Measurements from ENCODE around the gene DISC1.
"Not testable (repeated sequence)": the region's sequence is repeated elsewhere in the genome, so short reads cannot be mapped to it uniquely, and the experiment has no call there.

Gene DISC1

GRCh38 chr1:231735941-231736340 is 109.4 kb downstream of the DISC1 start:
- no peak for DNase-seq

DNA sequence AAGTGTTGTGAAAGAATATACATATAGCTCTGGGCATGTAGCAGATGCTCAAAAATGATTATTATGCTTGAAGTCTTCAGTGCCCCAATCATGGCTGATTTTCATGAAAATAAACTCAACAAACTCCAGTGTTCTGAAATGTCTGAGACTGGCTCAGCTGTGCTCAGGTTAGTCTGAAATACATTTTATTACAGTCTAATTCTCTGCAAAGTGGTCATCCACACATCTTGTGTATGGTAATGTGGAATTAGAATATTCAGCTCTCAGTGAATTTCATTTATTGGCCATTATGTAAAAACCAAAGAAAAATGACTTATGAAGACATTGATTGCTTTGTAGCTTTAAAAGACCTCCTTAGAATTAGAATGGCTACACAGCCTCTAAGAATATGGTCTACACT is 109.9 kb downstream of the DISC1 start:
- no peak for DNase-seq

DNA sequence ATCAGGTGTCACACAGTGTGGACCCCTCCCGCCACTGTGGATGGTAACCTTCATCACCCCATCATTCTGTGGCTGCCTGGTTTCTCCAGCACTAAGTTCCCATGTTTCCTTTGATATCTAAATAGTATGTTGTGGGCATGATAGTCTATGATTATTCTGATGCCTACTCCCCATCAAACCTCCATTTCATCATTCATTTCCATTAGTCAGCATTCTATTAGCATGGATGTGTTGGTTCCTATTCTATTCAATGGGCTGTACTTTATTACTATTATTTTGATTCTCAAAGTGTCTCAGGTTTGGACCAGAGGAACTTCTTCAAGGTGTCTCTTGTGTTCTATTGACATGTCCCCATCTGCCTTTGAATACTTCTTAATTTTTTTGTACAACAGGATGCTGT is 112.0 kb downstream of the DISC1 start:
- no peak for DNase-seq

GRCh38 chr1:231743966-231744365 is 117.4 kb downstream of the DISC1 start:
- DNase-seq = no peak

- peak; percentile 58 for DNase-seq
Measured at GRCh38 chr1:231748760-231749415, 122.3 kb downstream of the DISC1 start.

- no peak for DNase-seq
Measured at GRCh38 chr1:231750296-231750695, 123.7 kb downstream of the DISC1 start.

DNA sequence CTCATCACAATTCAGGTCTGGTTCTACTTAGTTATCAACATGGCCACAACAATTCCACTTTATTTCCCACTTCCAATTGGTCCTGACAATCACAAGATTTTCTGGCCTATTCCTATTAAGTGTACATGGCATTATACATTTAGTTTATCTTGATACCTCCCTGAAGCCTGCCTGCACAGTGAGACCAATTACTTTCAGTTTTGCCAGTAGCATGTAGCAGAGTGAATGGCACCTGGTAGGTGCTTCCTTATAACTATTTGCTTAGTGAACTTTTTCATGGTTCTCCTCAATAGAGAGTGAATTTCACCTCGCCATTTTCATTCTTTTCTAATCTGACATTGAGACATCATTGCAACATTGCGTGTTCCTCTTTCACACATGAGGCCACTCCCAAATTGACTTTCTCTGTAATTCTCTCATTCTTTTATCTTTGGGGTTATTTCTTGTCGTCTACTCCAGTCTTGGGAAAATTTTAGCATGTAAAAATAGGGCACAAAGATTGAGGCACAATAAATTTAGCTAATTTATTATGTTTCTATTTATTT is 124.3 kb downstream of the DISC1 start:
- DNase-seq = no peak

DNA sequence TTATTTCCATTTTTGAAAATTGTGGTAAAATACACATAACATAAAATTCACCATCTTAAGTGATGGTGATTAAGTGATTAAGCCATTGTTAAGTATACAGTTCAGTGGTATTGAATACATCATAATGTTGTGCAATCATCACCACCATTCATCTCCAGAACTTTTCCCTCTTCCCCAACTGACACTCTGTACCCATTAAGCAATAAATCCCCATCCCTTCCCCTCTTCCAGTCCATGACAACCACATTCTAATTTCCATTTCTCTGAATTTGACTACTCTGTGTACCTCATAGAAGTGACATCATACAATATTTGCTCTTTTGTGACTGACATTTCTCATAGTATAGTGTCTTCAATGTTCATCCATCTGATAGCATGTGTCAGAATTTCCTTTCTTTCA is 124.8 kb downstream of the DISC1 start:
- DNase-seq = no peak

- DNase-seq = no peak
Measured at GRCh38 chr1:231753313-231753712, 126.7 kb downstream of the DISC1 start.

- DNase-seq = no peak
Measured at GRCh38 chr1:231757101-231757404, 130.5 kb downstream of the DISC1 start.

GRCh38 chr1:231757759-231758158 is 131.2 kb downstream of the DISC1 start:
- DNase-seq = no peak

DNA sequence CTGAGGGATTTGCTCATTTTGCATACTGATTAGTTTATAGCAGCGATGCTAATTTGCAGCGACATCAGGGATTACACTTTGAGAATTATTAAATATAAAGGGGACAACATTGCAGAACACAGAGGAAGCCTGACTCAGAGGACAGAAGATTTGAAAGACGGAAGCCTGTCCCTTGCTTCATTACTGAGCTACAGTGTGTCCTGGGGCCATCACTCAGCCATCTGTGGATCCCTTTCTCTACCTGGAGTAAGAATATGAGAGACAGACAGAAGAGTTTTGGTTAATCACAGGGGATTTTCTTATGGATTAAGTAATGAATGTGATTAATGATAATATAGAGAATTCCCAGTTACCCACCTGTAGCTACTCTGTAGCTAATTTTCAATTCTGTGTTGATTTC is 134.7 kb downstream of the DISC1 start:
- DNase-seq = no peak

GRCh38 chr1:231761747-231762541 is 135.4 kb downstream of the DISC1 start:
- no peak for DNase-seq

- DNase-seq = no peak
Measured at GRCh38 chr1:231763456-231763855, 136.9 kb downstream of the DISC1 start.

GRCh38 chr1:231765825-231766224 is 139.2 kb downstream of the DISC1 start:
- DNase-seq = not testable (repeated sequence)

GRCh38 chr1:231767471-231767870 is 140.9 kb downstream of the DISC1 start:
- DNase-seq = no peak

- DNase-seq = no peak
Measured at GRCh38 chr1:231768416-231768815, 141.8 kb downstream of the DISC1 start.

DNA sequence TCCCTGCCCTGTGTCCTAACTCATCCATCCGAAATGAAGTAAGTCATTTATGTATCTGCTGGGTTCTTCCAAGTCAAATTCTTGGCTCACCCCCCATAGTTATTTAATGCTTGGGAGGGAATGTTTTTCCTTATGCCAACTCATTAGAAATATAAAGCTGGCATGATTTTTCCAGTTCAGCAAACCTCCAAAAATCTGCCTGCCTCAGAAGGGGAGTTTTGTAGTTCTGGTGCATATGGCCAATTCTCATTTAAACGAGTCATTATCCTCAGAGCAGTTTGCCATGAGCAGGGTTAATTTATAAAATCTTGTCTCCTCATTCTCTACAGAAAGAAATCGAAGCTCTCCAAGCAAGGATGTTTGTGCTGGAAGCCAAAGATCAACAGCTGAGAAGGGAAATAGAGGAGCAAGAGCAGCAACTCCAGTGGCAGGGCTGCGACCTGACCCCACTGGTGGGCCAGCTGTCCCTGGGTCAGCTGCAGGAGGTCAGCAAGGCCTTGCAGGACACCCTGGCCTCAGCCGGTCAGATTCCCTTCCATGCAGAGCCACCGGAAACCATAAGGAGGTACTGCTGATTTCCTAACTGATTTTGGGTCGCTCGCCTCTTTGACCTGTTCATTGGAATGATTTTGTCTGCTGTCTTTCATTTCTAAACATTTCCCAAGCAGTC is 144.1 kb downstream of the DISC1 start:
- no peak for DNase-seq

DNA sequence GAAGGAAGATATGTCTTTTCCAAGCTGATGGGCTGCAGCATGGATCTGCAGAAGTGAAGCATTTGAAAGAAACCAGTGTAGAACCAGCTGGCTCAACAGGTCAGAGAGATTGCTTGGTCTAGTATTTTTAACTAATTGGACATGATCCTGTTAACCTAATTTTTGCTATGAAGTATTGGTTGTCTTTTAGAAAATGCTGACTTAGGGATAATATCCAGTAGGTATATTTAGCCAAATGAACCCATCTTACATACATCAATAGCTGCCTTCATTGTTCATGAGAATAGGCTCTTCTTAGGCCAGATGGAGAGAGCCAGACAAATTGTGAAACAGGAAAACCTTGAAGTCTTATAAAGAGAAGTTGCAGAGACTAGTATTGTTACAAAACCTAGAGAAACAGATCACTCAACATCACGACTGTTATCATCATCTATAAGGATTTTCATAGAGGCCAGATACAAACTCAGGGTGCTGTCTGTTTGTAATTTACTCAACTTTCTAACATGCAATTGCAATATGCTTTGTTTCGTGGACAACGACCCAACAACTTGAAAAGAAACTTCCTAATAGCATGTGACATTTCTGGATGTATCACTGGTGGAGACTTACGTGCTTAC is 148.2 kb downstream of the DISC1 start:
- DNase-seq = no peak

DNA sequence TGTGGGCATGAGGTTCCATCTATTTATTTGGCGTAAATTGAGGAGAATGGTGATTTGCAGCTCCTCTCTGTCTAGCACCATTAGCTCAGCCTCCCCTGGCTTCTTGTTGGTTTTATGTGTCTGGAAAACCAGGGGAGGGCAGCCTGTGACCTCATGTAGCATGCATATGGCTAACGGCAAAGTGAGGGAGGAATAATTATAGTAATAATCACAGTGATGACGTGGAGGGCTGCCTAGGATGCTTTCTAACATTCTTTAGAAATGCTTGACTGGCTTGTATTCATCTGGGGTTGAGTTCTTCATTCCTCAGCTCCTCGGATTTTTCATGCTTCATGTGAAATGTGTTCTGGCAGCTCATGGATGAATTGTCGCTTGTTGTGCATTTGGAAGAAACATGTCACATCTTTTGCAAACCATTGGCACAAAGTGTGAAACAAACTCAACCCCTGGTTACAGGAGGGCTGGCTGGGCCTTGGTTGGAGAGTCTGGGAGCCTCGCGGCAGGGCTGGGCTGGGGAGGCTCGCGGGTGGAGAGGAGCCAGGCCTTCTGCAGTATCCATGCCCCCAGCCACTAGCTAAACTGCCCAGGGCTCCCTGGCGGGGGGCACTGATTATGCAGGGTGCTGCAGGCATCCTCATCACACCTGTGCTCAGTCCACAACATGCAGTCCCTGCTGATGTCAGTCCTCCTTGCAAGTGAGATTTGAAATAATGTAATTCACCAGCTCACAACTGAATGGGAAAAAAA is 149.6 kb downstream of the DISC1 start:
- DNase-seq = no peak

DNA sequence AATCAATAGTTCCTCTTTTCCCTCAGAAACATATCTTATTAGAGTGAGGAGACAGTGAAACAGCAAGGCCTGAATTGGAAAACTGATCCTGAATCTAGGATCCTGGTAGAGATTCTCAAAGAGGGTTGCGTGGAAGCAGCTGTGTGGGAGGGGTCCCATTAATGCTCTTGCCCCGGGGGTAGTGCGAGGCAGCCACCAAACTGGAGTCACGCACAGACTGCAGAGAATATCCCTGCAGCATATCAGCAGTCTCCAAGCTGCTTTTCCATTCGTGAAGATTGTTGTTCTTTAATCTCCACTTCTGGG is 150.1 kb downstream of the DISC1 start:
- no peak for DNase-seq

- no peak for DNase-seq
Measured at GRCh38 chr1:231778009-231778719, 151.6 kb downstream of the DISC1 start.
